CD4-positive, alpha-beta T cell treated with Interferon gamma for 1 hour (primary cell): Measurements from ENCODE around the gene MACIR.

Experiments
- DNase-seq: peaks from one replicate; pipeline ENCODE4 v3.0.0-alpha.2; 2020

The MACIR gene

GRCh38 chr5:103247118-103247517, 11.4 kb upstream of the MACIR start:
- DNase-seq = no peak

GRCh38 chr5:103249068-103249467, 9.5 kb upstream of the MACIR start:
- no peak for DNase-seq

GRCh38 chr5:103254921-103255320, 3.6 kb upstream of the MACIR start:
- DNase-seq = no peak

GRCh38 chr5:103255691-103256090, 2.9 kb upstream of the MACIR start:
- DNase-seq = no peak

GRCh38 chr5:103256178-103256577, 2.4 kb upstream of the MACIR start:
- DNase-seq = no peak

- DNase-seq = peak; percentile 58
Measured at GRCh38 chr5:103258957-103259704, 568 bp downstream of the MACIR start.

GRCh38 chr5:103259705-103260355, 1.3 kb downstream of the MACIR start:
- no peak for DNase-seq

- no peak for DNase-seq
Measured at GRCh38 chr5:103260951-103261350, 2.4 kb downstream of the MACIR start.

- no peak for DNase-seq
Measured at GRCh38 chr5:103262422-103262871, 3.9 kb downstream of the MACIR start.

GRCh38 chr5:103263054-103263453, 4.5 kb downstream of the MACIR start:
- DNase-seq = no peak

- no peak for DNase-seq
Measured at GRCh38 chr5:103264508-103264907, 5.9 kb downstream of the MACIR start.

GRCh38 chr5:103270581-103270980, 12.0 kb downstream of the MACIR start:
- no peak for DNase-seq

GRCh38 chr5:103271570-103272289, 13.2 kb downstream of the MACIR start:
- DNase-seq = no peak

- DNase-seq = no peak
Measured at GRCh38 chr5:103272377-103272776, 13.8 kb downstream of the MACIR start.

GRCh38 chr5:103273952-103274351, 15.4 kb downstream of the MACIR start:
- no peak for DNase-seq

GRCh38 chr5:103275851-103276250, 17.3 kb downstream of the MACIR start:
- no peak for DNase-seq

GRCh38 chr5:103280967-103281366, 22.4 kb downstream of the MACIR start:
- DNase-seq = no peak

- DNase-seq = no peak
Measured at GRCh38 chr5:103283120-103283519, 24.6 kb downstream of the MACIR start.

- DNase-seq = no peak
Measured at GRCh38 chr5:103283869-103284268, 25.3 kb downstream of the MACIR start.

GRCh38 chr5:103286622-103287021, 28.1 kb downstream of the MACIR start:
- DNase-seq = no peak

GRCh38 chr5:103289024-103289423, 30.5 kb downstream of the MACIR start:
- no peak for DNase-seq

GRCh38 chr5:103290846-103291245, 32.3 kb downstream of the MACIR start:
- no peak for DNase-seq

- DNase-seq = no peak
Measured at GRCh38 chr5:103291606-103292005, 33.0 kb downstream of the MACIR start.

- no peak for DNase-seq
Measured at GRCh38 chr5:103293099-103293498, 34.5 kb downstream of the MACIR start.
